NCI-H82 (cell line): ENCODE data around the gene ERP29.
"Not testable (repeated sequence)": the region's sequence is repeated elsewhere in the genome, so short reads cannot be mapped to it uniquely, and the experiment has no call there.

Experiments used
- DNase-seq: peaks from one replicate; lab custom pipeline; 2025; lab: John Stamatoyannopoulos, UW

Gene ERP29

GRCh38 chr12:112004041-112004440 lies 9.2 kb upstream of the ERP29 start:
- DNase-seq, result no peak

GRCh38 chr12:112005419-112006395 lies 7.5 kb upstream of the ERP29 start:
- DNase-seq, result peak; percentile 43

DNA sequence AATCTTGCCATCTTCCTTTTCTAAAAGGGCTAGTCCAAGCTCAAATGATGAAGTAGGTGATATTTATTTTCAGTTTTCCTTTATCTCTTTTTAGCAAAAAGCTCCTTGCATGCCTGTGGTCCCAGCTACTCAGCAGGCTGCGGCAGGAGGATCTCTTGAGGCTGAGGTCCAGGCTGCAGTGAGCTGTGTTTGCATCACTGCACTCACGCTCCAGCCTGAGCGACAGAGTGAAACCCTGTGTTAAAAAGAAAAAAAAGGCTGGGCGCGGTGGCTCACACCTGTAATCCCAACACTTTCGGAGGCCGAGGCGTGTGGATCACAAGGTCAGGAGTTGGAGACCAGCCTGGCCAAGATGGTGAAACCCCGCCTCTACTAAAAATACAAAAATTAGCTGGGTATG lies 5.3 kb upstream of the ERP29 start:
- DNase-seq, result no peak

DNA sequence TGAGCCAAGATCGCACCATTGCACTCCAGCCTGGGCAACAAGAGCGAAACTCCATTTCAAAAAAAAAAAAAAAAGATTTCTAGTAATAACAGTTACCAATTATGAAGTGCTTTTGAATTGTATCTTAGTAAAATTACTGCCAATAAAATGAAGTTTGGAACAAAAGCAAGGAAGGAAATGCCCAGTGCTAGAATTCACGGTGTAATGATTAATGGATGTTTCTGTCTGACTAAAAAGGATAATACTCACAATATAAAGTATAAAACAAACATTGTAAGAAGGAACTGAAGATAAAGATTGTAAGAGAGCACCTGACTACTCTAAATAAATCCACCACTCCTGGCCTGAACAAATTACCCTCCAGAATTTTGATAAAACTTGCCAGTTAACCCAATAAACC lies 4.3 kb upstream of the ERP29 start:
- DNase-seq, result no peak

DNA sequence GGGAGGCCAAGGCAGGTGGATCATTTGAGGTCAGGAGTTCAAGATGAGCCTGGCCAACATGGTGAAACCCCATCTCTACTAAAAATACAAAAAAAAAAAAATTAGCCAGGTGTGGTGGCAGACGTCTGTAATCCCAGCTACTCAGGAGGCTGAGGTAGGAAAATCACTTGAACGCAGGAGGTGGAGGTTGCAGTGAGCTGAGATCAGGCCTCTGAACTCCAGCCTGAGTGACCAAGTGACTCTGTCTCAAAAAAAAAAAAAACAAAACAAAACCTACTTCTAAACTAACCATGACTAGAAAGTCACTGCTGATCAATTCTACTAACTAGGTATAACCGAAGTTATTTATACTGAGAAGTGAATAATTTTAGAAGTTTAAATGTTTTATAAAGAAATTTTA lies 3.6 kb upstream of the ERP29 start:
- DNase-seq, result not testable (repeated sequence)

DNA sequence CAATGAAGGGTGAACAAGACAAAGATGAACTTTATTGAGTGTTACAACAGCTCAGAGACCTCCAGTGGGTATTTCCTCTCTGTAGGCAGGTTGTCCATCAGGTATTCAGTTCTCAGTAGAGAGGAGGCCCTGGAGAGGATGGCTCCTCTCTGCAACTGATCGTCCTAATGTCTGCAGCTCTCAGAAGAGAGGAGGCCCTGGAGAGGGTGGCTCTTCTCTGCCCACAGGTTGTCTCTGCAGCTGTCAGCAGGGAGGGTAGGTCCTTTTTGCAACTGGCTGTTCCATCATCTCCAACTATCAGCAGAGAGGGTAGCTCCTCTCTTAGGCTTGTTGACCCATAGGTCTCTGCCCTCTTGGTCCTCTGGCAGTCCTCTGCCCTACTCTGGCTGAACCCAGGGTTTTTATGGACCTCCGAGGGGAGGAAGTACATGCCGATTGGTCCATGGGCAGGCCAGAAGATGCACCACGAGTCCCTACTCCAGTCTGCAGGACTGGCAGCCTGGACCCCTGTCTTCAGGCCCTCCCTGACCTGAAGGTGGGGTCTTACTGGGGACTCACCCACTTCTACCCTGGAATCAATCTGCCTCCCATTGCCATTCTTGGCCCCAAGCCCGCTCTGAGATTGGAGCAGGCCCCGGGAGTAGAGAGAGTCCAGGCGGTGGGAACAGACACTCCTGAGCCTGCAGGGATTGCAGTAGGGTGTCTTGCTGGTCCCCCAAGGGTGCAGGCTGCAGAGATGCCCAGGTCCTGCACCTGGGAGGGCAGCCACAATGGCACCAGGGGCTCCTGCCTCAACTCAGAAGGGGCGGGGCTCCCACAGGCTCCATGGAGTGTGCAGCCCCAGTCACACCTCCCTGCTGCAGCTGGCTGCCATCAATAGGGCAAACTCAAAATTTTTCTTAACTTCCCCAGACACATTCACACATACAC lies 2.5 kb upstream of the ERP29 start:
- no peak for DNase-seq

- DNase-seq, result no peak
These were observed 1.5 kb upstream of the ERP29 start for GRCh38 chr12:112011685-112012084.

GRCh38 chr12:112013601-112014402 lies 576 bp downstream of the ERP29 start:
- peak; percentile 88 for DNase-seq

DNA sequence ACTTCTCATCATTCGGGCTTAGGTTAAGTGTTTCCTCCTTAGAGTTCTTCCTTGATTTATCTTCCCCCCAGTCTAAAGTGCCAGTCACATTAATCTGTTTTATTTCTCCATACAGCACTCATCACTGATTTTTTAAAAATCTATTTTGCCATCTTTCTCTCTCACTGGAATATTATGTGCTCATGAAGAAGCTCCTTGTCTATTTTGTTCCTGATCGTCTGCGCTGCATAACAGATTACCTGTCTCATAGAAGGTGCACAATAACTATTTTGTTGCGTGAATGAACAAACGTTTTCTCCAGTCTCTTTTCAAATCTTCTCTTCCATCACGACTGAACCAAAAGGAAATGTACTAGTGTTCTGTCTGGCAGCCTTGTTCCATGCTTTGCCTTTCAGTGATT lies 2.7 kb downstream of the ERP29 start:
- DNase-seq, result no peak

- DNase-seq, result no peak
These were observed 3.8 kb downstream of the ERP29 start for GRCh38 chr12:112017041-112017440.

GRCh38 chr12:112018571-112019237 lies 5.5 kb downstream of the ERP29 start:
- DNase-seq, result no peak

GRCh38 chr12:112020947-112021457 lies 7.8 kb downstream of the ERP29 start:
- DNase-seq, result no peak

DNA sequence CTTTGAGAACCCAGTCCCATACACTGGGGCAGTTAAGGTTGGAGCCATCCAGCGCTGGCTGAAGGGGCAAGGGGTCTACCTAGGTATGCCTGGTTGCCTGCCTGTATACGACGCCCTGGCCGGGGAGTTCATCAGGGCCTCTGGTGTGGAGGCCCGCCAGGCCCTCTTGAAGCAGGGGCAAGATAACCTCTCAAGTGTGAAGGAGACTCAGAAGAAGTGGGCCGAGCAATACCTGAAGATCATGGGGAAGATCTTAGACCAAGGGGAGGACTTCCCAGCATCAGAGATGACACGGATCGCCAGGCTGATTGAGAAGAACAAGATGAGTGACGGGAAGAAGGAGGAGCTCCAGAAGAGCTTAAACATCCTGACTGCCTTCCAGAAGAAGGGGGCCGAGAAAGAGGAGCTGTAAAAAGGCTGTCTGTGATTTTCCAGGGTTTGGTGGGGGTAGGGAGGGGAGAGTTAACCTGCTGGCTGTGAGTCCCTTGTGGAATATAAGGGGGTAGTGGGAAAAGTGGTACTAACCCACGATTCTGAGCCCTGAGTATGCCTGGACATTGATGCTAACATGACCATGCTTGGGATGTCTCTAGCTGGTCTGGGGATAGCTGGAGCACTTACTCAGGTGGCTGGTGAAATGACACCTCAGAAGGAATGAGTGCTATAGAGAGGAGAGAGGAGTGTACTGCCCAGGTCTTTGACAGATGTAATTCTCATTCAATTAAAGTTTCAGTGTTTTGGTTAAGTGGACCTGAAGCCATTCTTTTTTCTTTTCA lies 9.2 kb downstream of the ERP29 start:
- no peak for DNase-seq

DNA sequence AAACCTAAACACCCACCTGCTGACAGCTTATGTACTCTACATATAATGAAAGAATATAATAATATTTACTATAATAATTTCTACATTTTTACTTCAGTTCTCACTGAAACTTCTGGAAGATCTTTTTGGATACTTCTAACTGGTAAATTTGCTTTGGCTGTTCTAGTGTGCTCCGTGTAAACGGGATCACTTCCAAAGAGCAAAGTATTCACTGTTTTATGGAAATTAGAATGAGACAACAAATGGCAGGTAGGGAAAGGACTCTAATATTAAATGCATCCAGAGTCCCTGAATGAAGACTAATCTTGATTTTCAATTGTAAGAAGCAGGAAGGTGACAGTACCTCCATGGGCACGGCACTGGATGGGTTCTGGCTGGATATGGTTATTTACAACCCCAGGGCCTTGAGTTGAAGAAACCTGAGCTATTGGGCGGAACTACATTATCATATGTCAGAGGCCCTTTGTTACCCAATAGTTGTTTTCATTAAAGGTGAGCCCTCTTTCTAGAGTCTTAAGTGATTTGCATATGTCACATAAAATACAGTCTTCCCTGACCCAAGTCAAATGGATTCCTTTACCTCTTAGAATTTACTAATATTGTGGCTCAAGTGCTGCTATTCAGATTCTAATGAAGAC lies 10.7 kb downstream of the ERP29 start:
- DNase-seq, result no peak

DNA sequence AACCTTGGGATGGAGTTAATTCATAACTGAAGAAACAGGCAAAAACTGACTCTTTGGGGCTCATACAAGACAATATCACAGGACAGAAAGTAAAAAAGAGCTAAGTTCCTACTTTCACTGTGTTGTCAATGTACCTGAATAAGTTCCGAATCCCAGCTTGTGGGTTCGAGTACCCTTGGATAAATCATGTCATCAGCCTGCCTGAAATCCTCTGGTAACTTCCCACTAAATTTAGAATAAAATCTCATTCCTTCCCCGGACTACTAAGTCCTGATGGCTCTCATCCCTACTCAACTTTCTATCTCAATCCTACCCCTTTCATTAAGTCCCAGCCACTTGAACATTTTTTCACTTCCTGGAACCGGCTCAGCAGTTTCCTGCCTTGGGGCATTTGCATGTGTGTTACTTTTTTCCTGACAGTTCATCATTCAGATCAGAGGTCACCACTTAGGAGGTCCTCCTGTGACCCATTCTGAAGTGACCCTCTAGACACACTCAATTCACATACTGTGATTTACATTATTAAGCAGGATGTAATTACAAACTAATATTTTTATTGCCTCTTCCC lies 12.7 kb downstream of the ERP29 start:
- no peak for DNase-seq

DNA sequence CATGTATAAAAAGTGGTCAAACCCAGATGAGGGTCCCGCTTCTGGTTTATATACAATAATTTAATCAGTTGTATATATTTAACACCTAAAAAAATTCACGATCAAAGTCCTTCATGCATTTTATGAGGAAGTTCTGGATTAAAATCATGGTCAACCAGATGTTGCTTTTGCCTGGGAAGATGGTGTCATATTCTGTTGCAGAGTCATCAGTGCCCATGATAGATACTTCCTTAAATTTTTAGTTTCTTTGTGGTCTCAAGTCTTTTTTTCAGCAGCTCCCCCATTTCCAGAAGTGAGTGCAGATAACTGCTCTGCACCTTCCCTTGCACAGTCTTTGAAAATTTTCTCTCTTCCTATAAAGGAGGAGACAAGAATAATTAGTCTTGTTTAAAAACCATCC lies 16.1 kb downstream of the ERP29 start:
- DNase-seq, result no peak

- no peak for DNase-seq
These were observed 18.2 kb downstream of the ERP29 start for GRCh38 chr12:112031472-112031871.

- DNase-seq, result no peak
These were observed 19.1 kb downstream of the ERP29 start for GRCh38 chr12:112032292-112032691.

GRCh38 chr12:112035219-112035785 lies 22.1 kb downstream of the ERP29 start:
- no peak for DNase-seq
